AG04450 (cell line): ENCODE results near the gene TMEM271. TPM values are rescaled to one million over a fixed set of nuclear protein-coding genes. Genes with fewer than 3 reads are reported as not detected.
"Not testable (repeated sequence)": the region's sequence is repeated elsewhere in the genome, so short reads cannot be mapped to it uniquely, and the experiment has no call there.

Experiments
- CTCF ChIA-PET: fragments of 300-600, 350-600 bp; formaldehyde crosslinking; extraction: SDS; loops from one replicate; lab custom pipeline; 2022; ENCODE audit warnings: antibody characterized with exemption, inconsistent platforms; lab: Charles Lee
- POLR2A ChIA-PET: fragments of 350-600 bp; formaldehyde crosslinking; extraction: SDS; loops from one replicate; lab custom pipeline; 2021; ENCODE audit warnings: antibody characterized with exemption, inconsistent platforms; lab: Yijun Ruan, JAX
- DNase-seq: peaks from one replicate; pipeline ENCODE4 v3.0.0-alpha.2; 2011; ENCODE audit warnings: low read depth, low spot score
- H3K27ac ChIP-seq: one replicate; pipeline ENCODE4 v1.5.1; 2012; ENCODE audit warnings: low read depth, low read length, control low read depth
- H3K27me3 ChIP-seq: one replicate; pipeline ENCODE4 v1.6.0; 2012; ENCODE audit warnings: low read length; ENCODE audit not compliant: control insufficient read depth, insufficient read depth
- H3K4me3 ChIP-seq: 2 replicates; pipeline ENCODE4 v1.5.1; 2011; ENCODE audit warnings: mild to moderate bottlenecking, low read depth, low read length, control low read depth
- H3K9me3 ChIP-seq: 2 replicates; pipeline ENCODE4 v1.5.1; 2012; ENCODE audit warnings: low read length; ENCODE audit not compliant: control insufficient read depth, insufficient read depth
- CTCF ChIP-seq: IDR thresholded peaks from 2 replicates; pipeline ENCODE4 v1.5.1; 2011; ENCODE audit warnings: low read depth, low read length, control low read depth, inconsistent platforms
- polyA plus RNA-seq: library from polyadenylated mRNA; depleted of rRNA; stranded (reverse); fragments of >200 nt; gene quantifications from 2 replicates; pipeline ENCODE4 v1.2.3, GENCODE V29; 2011

The TMEM271 gene
- polyA plus RNA-seq, 1 experiment = not detected

GRCh38 chr4:560731-561291, 15.3 kb downstream of the TMEM271 start:
- peaks cover 37% of the 10 kb centered on the region for H3K9me3 ChIP-seq
- ChIA-PET CTCF (no interaction called here), POLR2A (no interaction called here)
- H3K27me3 ChIP-seq = no peaks in the 10 kb centered on the region
- no peak for DNase-seq
- H3K27ac ChIP-seq = no peak overlapping the region
- no peak overlapping the region for H3K4me3 ChIP-seq
- TF ChIP-seq CTCF = no peak

DNA sequence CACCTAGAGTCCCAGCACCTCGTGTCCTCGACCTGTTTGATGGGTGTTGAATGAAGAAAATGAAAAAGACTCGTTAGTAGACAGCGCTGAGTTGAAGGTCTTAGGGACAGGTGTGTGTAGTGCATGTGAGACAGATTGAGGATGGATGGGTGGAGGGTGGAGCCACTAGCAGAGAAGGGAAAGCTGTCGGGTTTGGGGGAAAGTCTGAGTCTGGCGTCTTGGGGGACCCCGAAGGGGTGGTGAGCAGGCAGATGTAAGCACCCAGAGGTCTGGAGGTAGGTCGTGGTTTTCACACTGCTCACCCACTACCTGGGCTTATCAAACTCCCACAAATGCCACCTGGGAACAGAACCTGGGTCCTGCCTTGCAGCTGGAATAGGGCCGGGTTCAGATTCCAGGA, 16.0 kb downstream of the TMEM271 start:
- DNase-seq = no peak
- Histone ChIP-seq H3K27ac (no peak overlapping the region), H3K4me3 (no peak overlapping the region), H3K9me3 (peaks cover 42% of the 10 kb centered on the region), H3K27me3 (no peaks in the 10 kb centered on the region)
- ChIA-PET POLR2A (no interaction called here), CTCF (no interaction called here)
- no peak for TF ChIP-seq CTCF

DNA sequence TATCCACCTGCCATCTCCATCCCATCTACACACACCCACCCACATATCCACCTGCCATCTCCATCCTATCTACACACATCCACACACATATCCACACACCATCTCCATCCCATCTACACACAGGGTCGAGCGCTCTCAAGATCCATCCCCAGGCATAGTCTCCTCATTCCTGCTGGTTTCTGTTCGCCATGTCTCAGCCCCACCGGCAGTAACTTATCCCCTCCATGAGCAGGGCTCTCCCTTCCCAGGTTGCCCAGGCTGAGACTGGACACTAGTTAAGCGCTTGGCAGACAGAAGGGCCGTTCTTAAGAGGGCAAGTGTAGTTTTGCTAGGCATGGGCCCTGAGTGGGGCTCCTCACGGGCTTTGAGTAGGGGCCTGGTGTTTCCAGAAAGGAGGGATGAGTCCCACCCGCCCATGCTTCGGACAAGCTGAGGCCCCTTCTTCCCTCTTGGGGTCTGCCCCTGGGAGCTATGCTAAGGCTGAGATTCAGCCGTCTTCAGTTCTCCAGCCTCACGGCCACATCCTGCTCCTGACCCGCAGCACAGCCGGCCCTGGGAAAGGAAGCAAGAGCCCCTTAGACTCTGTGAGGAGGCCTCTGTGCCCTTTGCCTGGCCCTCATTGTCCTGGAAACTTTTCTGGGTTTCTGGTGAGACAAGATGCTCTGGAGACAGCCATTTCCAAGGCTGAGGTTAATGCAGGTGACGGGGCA, 20.4 kb downstream of the TMEM271 start:
- POLR2A ChIA-PET = no interaction called here
- no peak for DNase-seq
- peaks cover 28% of the 10 kb centered on the region for H3K9me3 ChIP-seq
- CTCF ChIA-PET = no interaction called here
- H3K4me3 ChIP-seq = no peak overlapping the region
- no peak overlapping the region for H3K27ac ChIP-seq
- no peak for TF ChIP-seq CTCF
- no peaks in the 10 kb centered on the region for H3K27me3 ChIP-seq

DNA sequence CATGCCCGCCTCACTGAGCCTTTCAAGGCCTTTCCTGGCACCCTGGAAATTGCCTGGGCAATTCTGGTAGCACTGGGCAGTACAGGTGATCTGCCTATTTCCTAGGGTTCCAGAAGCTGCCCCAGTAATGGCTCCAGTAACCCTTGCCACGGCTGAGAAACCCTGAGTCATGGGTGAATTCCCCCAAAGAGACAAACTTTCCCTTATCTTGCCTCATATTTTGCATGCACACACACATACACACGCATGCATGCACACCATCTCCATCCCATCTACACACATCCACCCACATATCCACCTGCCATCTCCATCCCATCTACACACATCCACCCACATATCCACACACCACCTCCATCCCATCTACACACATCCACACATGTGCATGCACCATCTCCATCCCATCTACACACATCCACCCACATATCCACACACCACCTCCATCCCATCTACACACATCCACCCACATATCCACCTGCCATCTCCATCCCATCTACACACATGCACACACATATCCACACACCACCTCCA, 21.2 kb downstream of the TMEM271 start:
- H3K4me3 ChIP-seq, POLR2A ChIA-PET, H3K27me3 ChIP-seq, DNase-seq, H3K27ac ChIP-seq, CTCF ChIA-PET: not testable (repeated sequence)
- peaks cover 23% of the 10 kb centered on the region for H3K9me3 ChIP-seq

- peaks cover 15% of the 10 kb centered on the region for H3K9me3 ChIP-seq
- H3K27ac ChIP-seq = no peak overlapping the region
- no peak for TF ChIP-seq CTCF
- ChIA-PET POLR2A (no interaction called here), CTCF (no interaction called here)
- H3K4me3 ChIP-seq = no peak overlapping the region
- DNase-seq = no peak
- H3K27me3 ChIP-seq = peaks cover 2% of the 10 kb centered on the region
Observed at GRCh38 chr4:552019-552418, 24.1 kb downstream of the TMEM271 start.

DNA sequence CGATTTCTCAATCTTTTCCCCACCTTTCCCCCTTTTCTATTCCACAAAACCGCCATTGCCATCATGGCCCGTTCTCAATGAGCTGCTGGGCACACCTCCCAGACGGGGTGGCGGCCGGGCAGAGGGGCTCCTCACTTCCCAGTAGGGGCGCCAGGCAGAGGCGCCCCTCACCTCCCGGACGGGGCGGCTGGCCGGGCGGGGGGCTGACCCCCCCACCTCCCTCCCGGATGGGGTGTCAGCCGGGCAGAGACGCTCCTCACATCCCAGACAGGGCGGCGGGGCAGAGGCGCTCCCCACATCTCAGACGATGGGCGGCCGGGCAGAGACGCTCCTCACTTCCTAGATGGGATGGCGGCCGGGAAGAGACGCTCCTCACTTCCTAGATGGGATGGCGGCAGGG, 25.8 kb downstream of the TMEM271 start:
- H3K27me3 ChIP-seq, CTCF ChIA-PET, H3K27ac ChIP-seq, H3K9me3 ChIP-seq, H3K4me3 ChIP-seq, POLR2A ChIA-PET, DNase-seq: not testable (repeated sequence)
